PC-9 (cell line): Measurements from ENCODE around the gene USH1C.

ENCODE experiments used
- EZH2 ChIP-seq: fragments of 200-600 bp; sonication (generic); IDR thresholded peaks from 2 replicates; pipeline ENCODE4 v1.8.0; 2017; ENCODE audit warnings: antibody characterized with exemption, low read depth
- TF ChIP-seq, protein P1 (sequence below): fragments of 200-600 bp; sonication (generic); conservative IDR thresholded peaks from 2 replicates; pipeline ENCODE4 v1.6.1; 2017; ENCODE audit warnings: mixed run types, antibody characterized with exemption, mild to moderate bottlenecking, moderate library complexity

DNA sequence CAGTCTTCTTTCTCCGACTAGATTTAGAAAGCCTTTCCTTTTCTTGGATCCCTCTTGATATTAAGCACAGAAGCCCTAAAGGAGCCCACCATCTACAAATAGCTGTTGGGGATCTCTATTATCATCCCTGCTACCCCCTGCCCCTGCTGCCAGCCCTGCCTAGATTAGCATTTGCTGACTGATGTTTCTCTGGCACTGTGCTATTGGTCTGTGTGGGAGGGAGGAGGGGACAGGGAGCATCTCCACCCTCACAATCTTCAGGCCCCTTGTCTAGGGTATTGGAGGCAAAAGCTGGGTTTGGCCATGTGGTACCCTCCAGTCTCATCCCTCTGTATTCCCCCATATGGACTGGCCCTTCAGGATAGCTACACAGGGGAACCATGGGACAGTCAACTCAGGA is 6.2 kb downstream of the USH1C start:
- TF ChIP-seq, protein P1, sequence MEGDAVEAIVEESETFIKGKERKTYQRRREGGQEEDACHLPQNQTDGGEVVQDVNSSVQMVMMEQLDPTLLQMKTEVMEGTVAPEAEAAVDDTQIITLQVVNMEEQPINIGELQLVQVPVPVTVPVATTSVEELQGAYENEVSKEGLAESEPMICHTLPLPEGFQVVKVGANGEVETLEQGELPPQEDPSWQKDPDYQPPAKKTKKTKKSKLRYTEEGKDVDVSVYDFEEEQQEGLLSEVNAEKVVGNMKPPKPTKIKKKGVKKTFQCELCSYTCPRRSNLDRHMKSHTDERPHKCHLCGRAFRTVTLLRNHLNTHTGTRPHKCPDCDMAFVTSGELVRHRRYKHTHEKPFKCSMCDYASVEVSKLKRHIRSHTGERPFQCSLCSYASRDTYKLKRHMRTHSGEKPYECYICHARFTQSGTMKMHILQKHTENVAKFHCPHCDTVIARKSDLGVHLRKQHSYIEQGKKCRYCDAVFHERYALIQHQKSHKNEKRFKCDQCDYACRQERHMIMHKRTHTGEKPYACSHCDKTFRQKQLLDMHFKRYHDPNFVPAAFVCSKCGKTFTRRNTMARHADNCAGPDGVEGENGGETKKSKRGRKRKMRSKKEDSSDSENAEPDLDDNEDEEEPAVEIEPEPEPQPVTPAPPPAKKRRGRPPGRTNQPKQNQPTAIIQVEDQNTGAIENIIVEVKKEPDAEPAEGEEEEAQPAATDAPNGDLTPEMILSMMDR: no peak
- no peak for TF ChIP-seq EZH2
